B cell (primary cell): ENCODE measurements around the gene EPC1.

ENCODE experiments used
- EZH2 ChIP-seq: IDR thresholded peaks from 2 replicates; pipeline ENCODE4 v1.6.1; 2012; ENCODE audit warnings: borderline replicate concordance, low read depth, mild to moderate bottlenecking, moderate library complexity, low read length; ENCODE audit not compliant: insufficient read depth, poor library complexity, severe bottlenecking
- TF ChIP-seq, protein P1 (sequence below): fragments of 200-600 bp; IDR thresholded peaks from one replicate; pipeline ENCODE4 v1.8.0; 2022; ENCODE audit warnings: antibody characterized with exemption, mild to moderate bottlenecking

DNA sequence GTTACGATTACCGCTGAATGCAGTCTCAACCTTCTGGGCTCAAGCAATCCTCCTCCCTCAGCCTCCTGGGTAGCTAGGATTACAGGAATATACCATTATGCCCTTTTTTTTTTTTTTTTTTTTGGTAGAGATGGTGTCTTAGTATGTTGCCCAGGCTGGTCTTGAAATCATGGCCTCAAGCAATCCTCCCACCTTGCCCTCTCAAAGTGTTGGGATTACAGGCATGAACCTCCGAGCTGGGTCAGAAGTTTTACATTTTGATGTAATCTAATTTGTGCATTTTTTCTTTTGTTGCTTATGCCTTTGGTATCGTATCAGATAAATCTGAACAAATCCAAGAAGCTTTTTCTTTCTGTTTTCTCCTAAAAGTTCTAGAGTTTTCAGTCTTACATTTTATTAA, 87.4 kb downstream of the EPC1 start:
- TF ChIP-seq, protein P1, sequence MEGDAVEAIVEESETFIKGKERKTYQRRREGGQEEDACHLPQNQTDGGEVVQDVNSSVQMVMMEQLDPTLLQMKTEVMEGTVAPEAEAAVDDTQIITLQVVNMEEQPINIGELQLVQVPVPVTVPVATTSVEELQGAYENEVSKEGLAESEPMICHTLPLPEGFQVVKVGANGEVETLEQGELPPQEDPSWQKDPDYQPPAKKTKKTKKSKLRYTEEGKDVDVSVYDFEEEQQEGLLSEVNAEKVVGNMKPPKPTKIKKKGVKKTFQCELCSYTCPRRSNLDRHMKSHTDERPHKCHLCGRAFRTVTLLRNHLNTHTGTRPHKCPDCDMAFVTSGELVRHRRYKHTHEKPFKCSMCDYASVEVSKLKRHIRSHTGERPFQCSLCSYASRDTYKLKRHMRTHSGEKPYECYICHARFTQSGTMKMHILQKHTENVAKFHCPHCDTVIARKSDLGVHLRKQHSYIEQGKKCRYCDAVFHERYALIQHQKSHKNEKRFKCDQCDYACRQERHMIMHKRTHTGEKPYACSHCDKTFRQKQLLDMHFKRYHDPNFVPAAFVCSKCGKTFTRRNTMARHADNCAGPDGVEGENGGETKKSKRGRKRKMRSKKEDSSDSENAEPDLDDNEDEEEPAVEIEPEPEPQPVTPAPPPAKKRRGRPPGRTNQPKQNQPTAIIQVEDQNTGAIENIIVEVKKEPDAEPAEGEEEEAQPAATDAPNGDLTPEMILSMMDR, result no peak
- no peak for TF ChIP-seq EZH2
